Activated T-cell treated with anti-CD3 and anti-CD28 coated beads, Interleukin-2, amount 50 U/mL, for 72 hours (primary cell): ENCODE data around the gene RAB4B. TPM values are rescaled to one million over a fixed set of nuclear protein-coding genes. Genes with fewer than 3 reads are reported as not detected.

Experiments used
- ATAC-seq, 2 donors: fragments of 150-1000 bp; cut with Tn5 transposase; replicated peaks in 1 of 2; 2 replicates each; pipeline ENCODE4 v1.10.0; 2021; ENCODE audit warnings: moderate library complexity in 2 of 2, mild to moderate bottlenecking in 1 of 2
- DNase-seq, 2 donors: peaks; one replicate each; pipeline ENCODE4 v3.0.0; 2021 to 2022; ENCODE audit warnings: mixed read lengths in 1 of 2
- H3K27ac Mint-ChIP-seq: one replicate; pipeline ENCODE4 v1.8.0; 2022; ENCODE audit warnings: mild to moderate bottlenecking, moderate library complexity, mixed read lengths
- H3K27me3 Mint-ChIP-seq: one replicate; pipeline ENCODE4 v1.8.0; 2022; ENCODE audit warnings: low read depth, mixed read lengths
- H3K36me3 Mint-ChIP-seq, 2 donors: one replicate each; pipeline ENCODE4 v1.8.0; 2022; ENCODE audit warnings: mixed read lengths in 2 of 2, mild to moderate bottlenecking in 1 of 2; ENCODE audit not compliant: insufficient read depth in 2 of 2
- H3K4me1 Mint-ChIP-seq: one replicate; pipeline ENCODE4 v1.8.0; 2022; ENCODE audit warnings: low read depth, mixed read lengths
- H3K4me3 Mint-ChIP-seq, 2 donors: one replicate each; pipeline ENCODE4 v1.8.0; 2022; ENCODE audit warnings: mild to moderate bottlenecking in 2 of 2, mixed read lengths in 2 of 2, moderate library complexity in 2 of 2
- H3K9me3 Mint-ChIP-seq, 2 donors: one replicate each; pipeline ENCODE4 v1.8.0; 2022; ENCODE audit warnings: mixed read lengths in 2 of 2
- total RNA-seq, 2 donors: library from RNA; stranded (reverse); gene quantifications; one replicate each; pipeline ENCODE4 v1.2.3, GENCODE V29; 2022

The RAB4B gene
- total RNA-seq, 2 donors from 2014 or later, result 44.4 to 45.7 TPM

- Mint-ChIP-seq H3K36me3 (peaks cover 6 to 14% of the 10 kb centered on the region in 2 donors), H3K4me1 (peaks cover 63% of the 10 kb centered on the region), H3K4me3 (peak overlapping the region; percentile 99), H3K27ac (peak overlapping the region; percentile 98), H3K9me3 (no peaks in the 10 kb centered on the region), H3K27me3 (no peaks in the 10 kb centered on the region)
- ATAC-seq (peak; percentile 49 to 58), DNase-seq (peak; percentile 79 to 82)
Observed at GRCh38 chr19:40797963-40798682, 20.1 kb downstream of the RAB4B start.

- DNase-seq, result peak; percentile 100
- H3K4me1 Mint-ChIP-seq, result peaks cover 68% of the 10 kb centered on the region
Observed at GRCh38 chr19:40798683-40799557, 20.9 kb downstream of the RAB4B start, which contains the start of gene EGLN2. Gene EGLN2, plus strand, starts transcription at chr19:40799191. Its CDS starts 1,382 bp downstream, at chr19:40800573.

GRCh38 chr19:40799558-40800338 is 21.7 kb downstream of the RAB4B start:
- Mint-ChIP-seq H3K27ac (peak overlapping the region; percentile 94), H3K9me3 (no peaks in the 10 kb centered on the region), H3K4me3 (peak overlapping the region; percentile 95 to 99), H3K4me1 (peaks cover 77% of the 10 kb centered on the region), H3K36me3 (peaks cover 6 to 17% of the 10 kb centered on the region in 2 donors), H3K27me3 (no peaks in the 10 kb centered on the region)
- ATAC-seq (peak in 1 of 2 donors; percentile 4), DNase-seq (peak; percentile 58 to 65)

More at GRCh38 chr19:40798683-40799557, 20.9 kb downstream of the RAB4B start, which contains the start of gene EGLN2:
- ATAC-seq, result peak; percentile 84 to 87
- H3K27me3 Mint-ChIP-seq, result no peaks in the 10 kb centered on the region
- H3K4me3 Mint-ChIP-seq, result peak within 1 kb of the TSS; percentile 99
- H3K9me3 Mint-ChIP-seq, result no peaks in the 10 kb centered on the region
- peaks cover 6 to 14% of the 10 kb centered on the region in 2 donors for H3K36me3 Mint-ChIP-seq
- peak within 1 kb of the TSS; percentile 98 for H3K27ac Mint-ChIP-seq

GRCh38 chr19:40800339-40800996 is 22.4 kb downstream of the RAB4B start:
- H3K4me1 Mint-ChIP-seq, result peaks cover 84% of the 10 kb centered on the region
- peak overlapping the region; percentile 94 for H3K27ac Mint-ChIP-seq
- H3K4me3 Mint-ChIP-seq, result peak overlapping the region; percentile 95 to 99
- no peak for ATAC-seq
- DNase-seq, result no peak
- H3K9me3 Mint-ChIP-seq, result no peaks in the 10 kb centered on the region
- H3K36me3 Mint-ChIP-seq, result peaks cover 6 to 17% of the 10 kb centered on the region in 2 donors
- H3K27me3 Mint-ChIP-seq, result no peaks in the 10 kb centered on the region

- H3K4me1 Mint-ChIP-seq, result peaks cover 89% of the 10 kb centered on the region
- H3K36me3 Mint-ChIP-seq, result peaks cover 6 to 17% of the 10 kb centered on the region in 2 donors
- no peaks in the 10 kb centered on the region for H3K9me3 Mint-ChIP-seq
- H3K27ac Mint-ChIP-seq, result no peak overlapping the region
- H3K27me3 Mint-ChIP-seq, result no peaks in the 10 kb centered on the region
- H3K4me3 Mint-ChIP-seq, result peak overlapping the region; percentile 95 to 99
- no peak for DNase-seq
- ATAC-seq, result no peak
Observed at GRCh38 chr19:40800997-40801377, 22.9 kb downstream of the RAB4B start.

GRCh38 chr19:40801426-40802299 is 23.6 kb downstream of the RAB4B start:
- Mint-ChIP-seq H3K27ac (peak overlapping the region; percentile 97), H3K4me1 (peaks cover 90% of the 10 kb centered on the region), H3K36me3 (peaks cover 6 to 17% of the 10 kb centered on the region in 2 donors), H3K4me3 (peak overlapping the region; percentile 95 to 99), H3K9me3 (no peaks in the 10 kb centered on the region), H3K27me3 (no peaks in the 10 kb centered on the region)
- DNase-seq (no peak), ATAC-seq (no peak)

- H3K4me1 Mint-ChIP-seq, result peaks cover 90% of the 10 kb centered on the region
- H3K4me3 Mint-ChIP-seq, result peak overlapping the region; percentile 95 to 99
- H3K27me3 Mint-ChIP-seq, result no peaks in the 10 kb centered on the region
- DNase-seq, result no peak
- H3K27ac Mint-ChIP-seq, result peak overlapping the region; percentile 97
- H3K36me3 Mint-ChIP-seq, result peaks cover 6 to 19% of the 10 kb centered on the region in 2 donors
- ATAC-seq, result no peak
- no peaks in the 10 kb centered on the region for H3K9me3 Mint-ChIP-seq
Observed at GRCh38 chr19:40802300-40803169, 24.5 kb downstream of the RAB4B start.

GRCh38 chr19:40803170-40803856 is 25.3 kb downstream of the RAB4B start:
- DNase-seq (no peak), ATAC-seq (no peak)
- peak overlapping the region; percentile 95 to 99 for H3K4me3 Mint-ChIP-seq
- H3K27ac Mint-ChIP-seq, result peak overlapping the region; percentile 97
- H3K9me3 Mint-ChIP-seq, result no peaks in the 10 kb centered on the region
- H3K36me3 Mint-ChIP-seq, result peaks cover 9 to 25% of the 10 kb centered on the region in 2 donors
- peaks cover 88% of the 10 kb centered on the region for H3K4me1 Mint-ChIP-seq
- no peaks in the 10 kb centered on the region for H3K27me3 Mint-ChIP-seq

- H3K4me1 Mint-ChIP-seq, result peaks cover 83% of the 10 kb centered on the region
- peak overlapping the region; percentile 97 for H3K27ac Mint-ChIP-seq
- peak overlapping the region; percentile 95 to 99 for H3K4me3 Mint-ChIP-seq
- H3K9me3 Mint-ChIP-seq, result no peaks in the 10 kb centered on the region
- H3K27me3 Mint-ChIP-seq, result no peaks in the 10 kb centered on the region
- ATAC-seq (peak; percentile 18 to 24), DNase-seq (peak; percentile 56 to 58)
- H3K36me3 Mint-ChIP-seq, result peaks cover 7 to 22% of the 10 kb centered on the region in 2 donors
Observed at GRCh38 chr19:40803857-40804782, 26.1 kb downstream of the RAB4B start.
